HG02840 (cell line): ENCODE results near the gene ZDHHC14.
"Not testable (repeated sequence)": the region's sequence is repeated elsewhere in the genome, so short reads cannot be mapped to it uniquely, and the experiment has no call there.

Source experiments
- ATAC-seq: cut with Tn5 transposase; IDR thresholded peaks from one replicate; pipeline ENCODE4 v1.9.1; 2021; ENCODE audit warnings: mild to moderate bottlenecking, moderate library complexity, moderate number of reproducible peaks; ENCODE audit not compliant: unreplicated experiment, low FRiP score

Gene ZDHHC14

GRCh38 chr6:157402996-157403685 is 22.2 kb downstream of the ZDHHC14 start:
- no peak for ATAC-seq

GRCh38 chr6:157403686-157404051 is 22.7 kb downstream of the ZDHHC14 start:
- no peak for ATAC-seq

GRCh38 chr6:157405986-157406385 is 25.0 kb downstream of the ZDHHC14 start:
- ATAC-seq: no peak

- ATAC-seq: no peak
Measured at GRCh38 chr6:157406661-157407060, 25.7 kb downstream of the ZDHHC14 start.

GRCh38 chr6:157407646-157408045 is 26.7 kb downstream of the ZDHHC14 start:
- ATAC-seq: no peak

- ATAC-seq: not testable (repeated sequence)
Measured at GRCh38 chr6:157408427-157408826, 27.4 kb downstream of the ZDHHC14 start.

- no peak for ATAC-seq
Measured at GRCh38 chr6:157410045-157410444, 29.1 kb downstream of the ZDHHC14 start.

GRCh38 chr6:157411368-157411767 is 30.4 kb downstream of the ZDHHC14 start:
- ATAC-seq: no peak

GRCh38 chr6:157412791-157413190 is 31.8 kb downstream of the ZDHHC14 start:
- ATAC-seq: no peak

- no peak for ATAC-seq
Measured at GRCh38 chr6:157420497-157420896, 39.5 kb downstream of the ZDHHC14 start.

- no peak for ATAC-seq
Measured at GRCh38 chr6:157424491-157425020, 43.6 kb downstream of the ZDHHC14 start.

- ATAC-seq: no peak
Measured at GRCh38 chr6:157427969-157428368, 47.0 kb downstream of the ZDHHC14 start.

- no peak for ATAC-seq
Measured at GRCh38 chr6:157428427-157429202, 47.6 kb downstream of the ZDHHC14 start.

- no peak for ATAC-seq
Measured at GRCh38 chr6:157429248-157429647, 48.3 kb downstream of the ZDHHC14 start.

GRCh38 chr6:157430834-157431233 is 49.8 kb downstream of the ZDHHC14 start:
- no peak for ATAC-seq

GRCh38 chr6:157432231-157432891 is 51.4 kb downstream of the ZDHHC14 start:
- no peak for ATAC-seq

- no peak for ATAC-seq
Measured at GRCh38 chr6:157432892-157433265, 51.9 kb downstream of the ZDHHC14 start.

GRCh38 chr6:157433678-157434081 is 52.7 kb downstream of the ZDHHC14 start:
- ATAC-seq: no peak

GRCh38 chr6:157434349-157435033 is 53.5 kb downstream of the ZDHHC14 start:
- ATAC-seq: no peak

- no peak for ATAC-seq
Measured at GRCh38 chr6:157436219-157436943, 55.4 kb downstream of the ZDHHC14 start.
